H1 (cell line): ENCODE results near the gene RGS6. TPM values are rescaled to one million over a fixed set of nuclear protein-coding genes. Genes with fewer than 3 reads are reported as not detected.

Experiments used
- CTCF ChIA-PET: fragments of 300-600 bp; sonication (Branson Sonifier 250); formaldehyde crosslinking; loops from one replicate; lab custom pipeline; 2021; ENCODE audit not compliant: partially characterized antibody; lab: Charles Lee
- POLR2A ChIA-PET: fragments of 300-600 bp; sonication (Branson Sonifier 250); formaldehyde crosslinking; loops from one replicate; lab custom pipeline; 2021; ENCODE audit warnings: inconsistent platforms; ENCODE audit not compliant: partially characterized antibody; lab: Charles Lee
- DNase-seq, 2 experiments: peaks; one replicate each; pipeline versions ENCODE4 v3.0.0 to v3.0.0-alpha.2; 2010 to 2022; ENCODE audit warnings: low spot score in 2 of 2, low read depth in 1 of 2, mixed read lengths in 1 of 2
- FAIRE-seq: peaks from 2 replicates; lab custom pipeline; 2011; peaks lifted over from hg19 to GRCh38; lab: Jason Lieb, UNC
- H2AFZ ChIP-seq: 2 replicates; pipeline ENCODE4 v1.8.1; 2012; ENCODE audit warnings: low read length, inconsistent platforms
- H2AK5ac ChIP-seq: 2 replicates; pipeline ENCODE4 v1.6.1; 2013; ENCODE audit warnings: low read depth, low read length
- H2BK120ac ChIP-seq: replicated peaks from 2 replicates; pipeline ENCODE3; 2013; ENCODE audit warnings: low read depth, low read length, inconsistent platforms
- H2BK12ac ChIP-seq: 2 replicates; pipeline ENCODE4 v1.6.1; 2013; ENCODE audit warnings: low read depth, low read length
- H2BK15ac ChIP-seq: 2 replicates; pipeline ENCODE4 v1.6.1; 2013; ENCODE audit warnings: low read length
- H2BK20ac ChIP-seq: 2 replicates; pipeline ENCODE4 v1.6.1; 2013; ENCODE audit warnings: low read length
- H2BK5ac ChIP-seq: 2 replicates; pipeline ENCODE4 v1.6.1; 2013; ENCODE audit warnings: low read depth, low read length
- H3K14ac ChIP-seq: 2 replicates; pipeline ENCODE4 v1.6.1; 2013; ENCODE audit warnings: inconsistent platforms; ENCODE audit not compliant: insufficient read length
- H3K18ac ChIP-seq: 2 replicates; pipeline ENCODE4 v1.6.1; 2013; ENCODE audit warnings: low read length; ENCODE audit errors: extremely low read depth
- H3K23ac ChIP-seq: 2 replicates; pipeline ENCODE4 v1.6.1; 2013; ENCODE audit warnings: inconsistent platforms; ENCODE audit not compliant: insufficient read length
- H3K23me2 ChIP-seq: 2 replicates; pipeline ENCODE4 v1.6.1; 2013; ENCODE audit warnings: low read depth, low read length
- H3K27ac ChIP-seq: 2 replicates; pipeline ENCODE4 v1.6.1; 2011; ENCODE audit warnings: low read depth, low read length, inconsistent platforms
- H3K27me3 ChIP-seq, 4 experiments: replicated peaks in 1 of 4; 1 replicate in 1 of 4; 2 replicates in 3 of 4; pipeline versions ENCODE4 v1.6.1 to v1.8.1; 2011 to 2013; ENCODE audit warnings: low read length in 3 of 4, mild to moderate bottlenecking in 3 of 4, inconsistent platforms in 2 of 4, mixed read lengths in 2 of 4, moderate library complexity in 1 of 4; ENCODE audit not compliant: control insufficient read depth in 3 of 4, insufficient read depth in 3 of 4; ENCODE audit errors: extremely low read depth in 1 of 4
- H3K36me3 ChIP-seq, 4 experiments: 2 replicates each; pipeline versions ENCODE4 v1.6.1 to v1.8.1; 2011 to 2013; ENCODE audit warnings: mild to moderate bottlenecking in 4 of 4, low read length in 3 of 4, moderate library complexity in 2 of 4, control low read depth in 1 of 4, inconsistent platforms in 1 of 4; ENCODE audit not compliant: insufficient read depth in 4 of 4, control insufficient read depth in 2 of 4
- H3K4ac ChIP-seq: replicated peaks from 2 replicates; pipeline ENCODE3; 2013; ENCODE audit warnings: low read length, low read depth, mixed read lengths, inconsistent platforms; ENCODE audit not compliant: insufficient read length
- H3K4me1 ChIP-seq, 4 experiments: replicated peaks in 1 of 4; 1 replicate in 1 of 4; 2 replicates in 3 of 4; pipeline versions ENCODE4 v1.6.1 to v1.8.1; 2011 to 2013; ENCODE audit warnings: low read length in 3 of 4, inconsistent platforms in 2 of 4, mixed read lengths in 1 of 4; ENCODE audit not compliant: insufficient read depth in 4 of 4, control insufficient read depth in 3 of 4
- H3K4me2 ChIP-seq, 2 experiments: 2 replicates each; pipeline versions ENCODE4 v1.6.1 to v1.8.1; 2011 to 2013; ENCODE audit warnings: low read depth in 2 of 2, low read length in 2 of 2, control low read depth in 1 of 2, inconsistent platforms in 1 of 2, mild to moderate bottlenecking in 1 of 2; ENCODE audit not compliant: insufficient read depth in 1 of 2
- H3K4me3 ChIP-seq, 4 experiments: fragments of 200-600, 300-600 bp in 1 of 4; sonication (generic), shearing (Covaris generic), sonication (Bioruptor Twin) in 1 of 4; 2 replicates each; pipeline versions ENCODE4 v1.5.1 to v1.8.1; 2011 to 2016; ENCODE audit warnings: low read length in 4 of 4, low read depth in 3 of 4, control low read depth in 2 of 4, inconsistent platforms in 2 of 4, mild to moderate bottlenecking in 2 of 4, mixed read lengths in 1 of 4, moderate library complexity in 1 of 4; ENCODE audit not compliant: insufficient read depth in 2 of 4; ENCODE audit errors: extremely low read depth in 1 of 4
- H3K56ac ChIP-seq: replicated peaks from 2 replicates; pipeline ENCODE3; 2013; ENCODE audit warnings: low read depth, mild to moderate bottlenecking, mixed read lengths, low read length, inconsistent platforms; ENCODE audit not compliant: insufficient read length
- H3K79me1 ChIP-seq: 2 replicates; pipeline ENCODE4 v1.6.1; 2013; ENCODE audit warnings: low read depth, low read length, control low read depth
- H3K79me2 ChIP-seq, 2 experiments: 2 replicates each; pipeline versions ENCODE4 v1.6.1 to v1.8.1; 2012 to 2013; ENCODE audit warnings: low read length in 2 of 2, mild to moderate bottlenecking in 2 of 2, inconsistent platforms in 1 of 2; ENCODE audit not compliant: insufficient read depth in 2 of 2, control insufficient read depth in 1 of 2
- H3K9ac ChIP-seq, 4 experiments: replicated peaks in 1 of 4; 1 replicate in 1 of 4; 2 replicates in 3 of 4; pipeline versions ENCODE4 v1.6.1 to v1.8.1; 2011 to 2013; ENCODE audit warnings: low read depth in 3 of 4, low read length in 3 of 4, control low read depth in 2 of 4, mild to moderate bottlenecking in 2 of 4, moderate library complexity in 2 of 4, inconsistent platforms in 1 of 4; ENCODE audit errors: extremely low read depth in 1 of 4
- H3K9me3 ChIP-seq, 2 experiments: 2 replicates each; pipeline versions ENCODE4 v1.6.1 to v1.8.1; 2012 to 2013; ENCODE audit warnings: mild to moderate bottlenecking in 2 of 2, moderate library complexity in 2 of 2, control low read depth in 1 of 2, inconsistent platforms in 1 of 2, low read depth in 1 of 2, low read length in 1 of 2, mixed read lengths in 1 of 2; ENCODE audit not compliant: insufficient read depth in 2 of 2
- H4K20me1 ChIP-seq, 2 experiments: replicated peaks in 1 of 2; 2 replicates each; pipeline versions ENCODE3 to v1.8.1; 2011 to 2013; ENCODE audit warnings: inconsistent platforms in 2 of 2, low read length in 2 of 2, mild to moderate bottlenecking in 1 of 2; ENCODE audit not compliant: insufficient read depth in 2 of 2, control insufficient read depth in 1 of 2
- H4K5ac ChIP-seq: 2 replicates; pipeline ENCODE4 v1.6.1; 2013; ENCODE audit warnings: low read length, low read depth, mixed read lengths, inconsistent platforms; ENCODE audit not compliant: insufficient read length
- H4K8ac ChIP-seq: 2 replicates; pipeline ENCODE4 v1.8.0; 2013; ENCODE audit warnings: mild to moderate bottlenecking, moderate library complexity, low read length, inconsistent platforms; ENCODE audit not compliant: insufficient read depth; ENCODE audit errors: extremely low read depth
- H4K91ac ChIP-seq: replicated peaks from 2 replicates; pipeline ENCODE3; 2013; ENCODE audit warnings: low read length, mixed read lengths, inconsistent platforms; ENCODE audit not compliant: insufficient read length
- ATF3 ChIP-seq: IDR thresholded peaks from 2 replicates; pipeline ENCODE4 v1.6.1; 2011; ENCODE audit warnings: low read depth, mild to moderate bottlenecking, low read length; ENCODE audit not compliant: insufficient read depth
- BRCA1 ChIP-seq: IDR thresholded peaks from 2 replicates; pipeline ENCODE4 v1.6.1; 2012; ENCODE audit warnings: low read depth, low read length, improper control_type of control experiment
- CEBPB ChIP-seq: IDR thresholded peaks from 2 replicates; pipeline ENCODE4 v1.6.1; 2012; ENCODE audit warnings: low read depth, low read length
- RAD21 ChIP-seq, 2 experiments: IDR thresholded peaks in 1 of 2; conservative IDR thresholded peaks in 1 of 2; 2 replicates each; pipeline ENCODE4 v1.6.1; 2011; ENCODE audit warnings: low read depth in 2 of 2, low read length in 2 of 2, improper control_type of control experiment in 1 of 2, inconsistent platforms in 1 of 2, mild to moderate bottlenecking in 1 of 2, moderate library complexity in 1 of 2
- RBBP5 ChIP-seq: IDR thresholded peaks from 2 replicates; pipeline ENCODE4 v1.7.1; 2012; ENCODE audit warnings: low read depth, mild to moderate bottlenecking, inconsistent platforms, low read length, moderate library complexity, borderline replicate concordance
- SRF ChIP-seq: IDR thresholded peaks from 2 replicates; pipeline ENCODE4 v1.6.1; 2011; ENCODE audit warnings: mild to moderate bottlenecking, low read depth, low read length, moderate library complexity
- WGBS, 2 experiments: shearing (Covaris generic) in 1 of 2; methylation state at CpG; one replicate each; pipeline versions ENCODE4 v1.1.6 to v1.1.7; 2013 to 2015; ENCODE audit warnings: low lambda C conversion rate in 2 of 2, mixed read lengths in 2 of 2, inconsistent platforms in 1 of 2, low coverage in 1 of 2, missing lambda C conversion rate in 1 of 2; ENCODE audit not compliant: insufficient replicate concordance in 2 of 2, insufficient coverage in 1 of 2, insufficient read length in 1 of 2; ENCODE audit errors: extremely low coverage in 1 of 2, missing lambda C conversion rate in 1 of 2; 5-methylcytosine and 5-hydroxymethylcytosine counted together
- polyA plus RNA-seq, 7 experiments: library from polyadenylated mRNA; depleted of rRNA in 3 of 7; stranded (reverse) in 5 of 7; unstranded in 2 of 7; fragments of >200 nt in 5 of 7; fragments of 200-250 nt in 2 of 7; gene quantifications; 1 replicate in 5 of 7; 2 replicates in 1 of 7; 4 replicates in 1 of 7; pipeline versions ENCODE4 v1.2.1 to v1.2.3, GENCODE V29; 2011 to 2013; ENCODE audit warnings: missing spikeins in 2 of 7, mixed read lengths in 2 of 7
- total RNA-seq: library from RNA; stranded (reverse); fragmentation: NEBNext Ultra II Directional; extraction: Animal tissue kit (Norgen Biotek cat#: 25700); gene quantifications from 2 replicates; pipeline ENCODE4 v1.2.1, GENCODE V29; 2021

RGS6 gene
- total and polyA plus RNA-seq, 2 of the 8 experiments (the other 6 are each of a cell fraction or from before 2014, with no cell fraction given), result 0.26 to 1.1 TPM

GRCh38 chr14:72567226-72567625 is 635.0 kb downstream of the RGS6 start:
- no peak overlapping the region for H2BK12ac ChIP-seq
- no peaks in the 10 kb centered on the region for H3K27me3 ChIP-seq
- POLR2A ChIA-PET, result no interaction called here
- no peak overlapping the region for H3K4ac ChIP-seq
- H3K4me3 ChIP-seq, result no peak overlapping the region
- TF ChIP-seq RBBP5 (no peak), SRF (no peak), ATF3 (no peak), RAD21 (IDR thresholded peaks at IDR 0.05 in 1 of 2, conservative IDR thresholded peaks at IDR 0.05 in 1 of 2; ENCODE audit: low read depth in 2 of 2, low read length in 2 of 2) (no peak), CEBPB (no peak), BRCA1 (no peak)
- TF ChIP-seq, all 59 proteins: peak for 0
- Histone ChIP-seq H3K4me2 (no peak overlapping the region), H4K8ac (no peak overlapping the region), H3K4me1 (no peaks in the 10 kb centered on the region), H3K27ac (no peak overlapping the region), H4K5ac (no peak overlapping the region), H2BK5ac (no peak overlapping the region), H3K56ac (no peak overlapping the region), H3K79me1 (no peaks in the 10 kb centered on the region), H3K14ac (no peak overlapping the region), H2BK15ac (no peak overlapping the region), H3K9me3 (no peaks in the 10 kb centered on the region), H3K36me3 (no peaks in the 10 kb centered on the region), H3K23ac (no peak overlapping the region), H3K9ac (no peak overlapping the region), H3K23me2 (no peaks in the 10 kb centered on the region; the same call in 1 of the 2 replicates), H4K91ac (no peak overlapping the region), H3K18ac (no peak overlapping the region), H2AFZ (no peak overlapping the region), H2BK120ac (no peak overlapping the region), H4K20me1 (no peaks in the 10 kb centered on the region), H2BK20ac (no peak overlapping the region), H3K79me2 (no peaks in the 10 kb centered on the region), H2AK5ac (no peak overlapping the region)
- CTCF ChIA-PET, result interaction anchor here (1.0 to 3.4 kb wide), 4 partner anchors 12 to 51 kb away, joined by 3 to 11 read pairs (median 5); no protein-coding TSS in a partner anchor
- WGBS, 2 experiments, result 92% methylated on average over 6 of the region's 6 CpGs; no CpG with 5 or more reads in 1 of the 2 experiments
- DNase-seq (no peak), FAIRE-seq (no peak)
